CD1c-positive myeloid dendritic cell (primary cell): Measurements from ENCODE around the gene GRID1.

ENCODE experiments used
- DNase-seq: peaks from one replicate; pipeline ENCODE4 v3.0.0-alpha.2; 2016; ENCODE audit errors: extremely low spot score

GRID1 gene

DNA sequence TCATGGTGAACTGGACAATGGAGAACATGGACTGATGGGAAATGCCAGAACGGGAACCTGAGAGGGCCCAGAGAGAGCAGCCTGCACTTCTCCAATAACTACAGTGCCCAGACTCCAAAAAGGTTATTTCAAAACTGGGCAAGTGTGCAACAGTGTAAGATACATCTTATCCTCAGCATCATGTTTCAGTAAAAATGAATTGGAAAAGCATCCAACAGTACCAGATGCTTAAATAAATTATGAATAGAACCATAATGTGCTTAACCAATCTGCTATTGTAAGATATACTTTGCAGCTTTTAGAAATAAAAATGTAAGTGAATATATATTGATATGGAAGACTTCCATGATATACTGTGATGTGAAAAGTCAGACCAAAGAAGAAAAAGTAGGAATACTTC, 303.3 kb downstream of the GRID1 start:
- DNase-seq: no peak

DNA sequence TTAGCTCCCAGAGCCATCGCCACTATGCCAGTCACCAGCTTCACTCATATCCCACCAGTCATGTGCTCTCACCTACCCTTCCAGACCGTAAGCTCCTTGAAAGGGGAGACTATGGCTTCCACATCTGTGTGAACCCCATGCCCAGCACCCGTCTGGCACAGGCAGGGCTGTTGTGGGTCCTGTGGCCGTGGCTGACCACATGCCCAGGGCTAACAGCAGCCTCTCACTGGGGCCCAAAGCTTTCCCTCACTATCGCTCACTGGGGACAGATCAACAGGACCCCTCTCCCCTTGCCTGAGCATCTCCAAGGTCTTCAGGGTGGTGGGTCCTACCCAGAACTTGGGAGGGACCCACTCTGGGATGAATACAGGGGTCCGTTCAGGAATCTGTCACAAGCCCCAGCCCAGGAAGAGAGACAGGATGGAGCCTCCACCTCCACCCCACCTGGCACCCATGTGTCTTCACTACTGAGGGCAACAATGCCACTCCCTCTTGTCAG, 303.9 kb downstream of the GRID1 start:
- DNase-seq: no peak

DNA sequence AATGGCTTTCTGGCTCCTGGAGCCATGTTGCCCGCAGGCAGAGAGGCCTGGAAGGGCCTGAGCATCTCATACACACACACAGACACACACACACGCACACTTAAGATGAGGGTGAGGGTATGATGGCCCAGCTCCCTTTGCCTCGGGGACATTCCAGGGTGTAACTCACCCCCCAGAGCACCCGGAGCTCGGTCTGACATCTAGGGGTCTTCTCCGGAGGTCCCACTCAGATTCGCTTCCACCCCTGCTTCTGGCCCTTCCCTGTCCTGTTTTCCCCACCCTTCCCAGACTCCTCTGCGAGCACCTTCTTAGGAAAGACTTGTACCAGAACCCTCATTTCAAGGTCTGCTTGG, 304.4 kb downstream of the GRID1 start:
- no peak for DNase-seq

DNA sequence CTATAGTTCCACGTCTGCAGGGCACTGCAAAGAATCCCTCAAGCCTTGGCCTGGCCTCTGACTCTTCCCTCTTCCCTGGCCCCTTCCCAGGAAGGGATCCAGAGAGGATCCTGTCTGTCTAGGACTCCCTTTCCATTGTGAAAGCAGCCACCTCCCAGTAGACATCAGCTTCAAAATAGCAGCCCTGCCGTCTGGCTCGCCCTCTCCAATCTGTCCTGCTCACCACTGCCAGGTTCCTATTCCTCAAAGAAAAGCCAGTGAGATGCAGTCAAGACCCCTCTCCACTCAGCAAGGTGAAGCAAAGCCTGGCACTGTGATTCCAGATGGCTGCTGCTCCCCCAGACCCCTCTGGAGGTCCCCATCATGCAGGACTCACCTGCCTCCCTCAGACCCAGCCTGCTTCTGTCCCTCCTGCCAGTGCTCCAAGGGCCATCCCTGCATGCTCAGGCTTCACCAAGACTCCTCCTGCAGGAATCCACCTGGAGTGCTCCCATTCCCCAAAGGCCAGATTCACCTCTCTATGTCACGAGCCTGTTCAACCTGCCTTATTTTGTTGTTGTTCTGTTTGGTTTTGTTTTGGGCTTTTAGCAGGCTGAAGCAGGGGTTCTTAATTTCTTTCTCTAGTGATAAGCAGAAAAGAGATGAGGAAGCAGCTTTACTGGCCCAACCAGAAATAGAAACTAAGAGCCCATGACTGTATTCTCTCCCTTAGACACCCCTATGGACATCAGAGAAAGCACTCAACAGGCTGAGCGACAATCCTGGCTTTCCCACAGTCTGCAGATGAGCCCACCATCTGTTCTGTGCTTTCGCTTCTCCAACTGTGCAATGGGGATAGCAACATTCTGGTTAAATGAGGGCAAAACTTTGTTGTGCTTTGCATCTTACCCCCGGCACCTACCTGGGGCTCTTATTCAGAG, 305.1 kb downstream of the GRID1 start:
- DNase-seq: no peak

DNA sequence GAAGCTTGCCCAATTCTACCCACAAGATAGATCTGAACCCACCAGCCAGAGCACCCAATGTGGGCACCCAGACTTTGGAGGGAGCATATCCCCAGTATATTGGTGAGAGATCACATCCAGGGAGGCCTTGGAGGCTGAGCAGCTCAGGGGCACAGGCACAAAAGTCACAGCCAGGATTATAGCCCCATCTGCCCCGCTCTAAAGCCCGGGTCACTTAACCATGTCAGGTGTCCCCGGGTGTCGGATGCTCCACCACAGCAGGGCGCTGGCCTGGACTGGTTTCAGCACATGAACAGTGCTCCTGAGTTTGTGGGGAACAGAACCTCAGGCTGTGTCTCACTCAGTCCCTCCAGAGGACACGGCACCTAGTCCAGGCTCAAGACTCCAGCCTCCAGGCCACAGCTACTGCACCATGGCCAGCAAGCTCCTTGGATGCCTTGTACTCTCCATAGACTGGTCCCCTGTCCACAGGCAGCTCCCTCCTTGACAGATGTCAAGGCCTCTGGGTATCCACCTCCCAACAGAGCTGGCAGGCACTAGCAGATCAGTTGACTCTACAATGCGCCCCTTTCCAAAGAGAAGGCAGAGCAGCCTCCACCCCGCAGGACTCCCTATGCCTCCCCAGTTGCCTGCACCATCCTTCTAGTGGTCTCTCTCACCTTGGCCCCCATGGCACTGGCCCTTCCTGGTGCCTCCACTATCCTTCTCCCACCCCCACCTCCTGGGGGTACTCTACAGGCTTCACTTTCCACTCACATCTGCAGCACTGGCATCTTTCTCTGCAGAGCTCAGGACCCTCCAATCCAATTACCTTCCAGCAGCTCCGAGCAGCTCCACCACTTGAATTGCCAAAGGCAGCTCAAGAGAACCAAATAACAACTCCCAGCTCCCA, 306.0 kb downstream of the GRID1 start:
- no peak for DNase-seq

DNA sequence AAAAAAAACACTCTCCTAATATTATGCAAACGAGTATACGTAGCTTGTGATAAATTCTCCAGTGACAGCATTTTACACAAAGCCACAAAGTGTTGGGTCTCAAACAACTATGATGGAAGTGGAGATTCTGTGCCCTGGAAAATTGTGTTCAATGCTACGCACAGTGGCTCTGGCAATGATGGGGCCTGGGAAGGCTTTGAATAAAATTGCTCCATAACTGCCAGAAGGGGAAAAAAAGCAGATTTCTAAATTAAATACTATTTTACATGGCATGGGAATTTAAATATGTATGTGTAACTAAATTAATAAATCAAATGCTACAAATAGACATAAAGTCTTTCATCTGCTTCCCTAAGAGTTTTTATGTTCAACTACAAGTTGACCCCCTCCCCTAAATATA, 306.7 kb downstream of the GRID1 start:
- no peak for DNase-seq

DNA sequence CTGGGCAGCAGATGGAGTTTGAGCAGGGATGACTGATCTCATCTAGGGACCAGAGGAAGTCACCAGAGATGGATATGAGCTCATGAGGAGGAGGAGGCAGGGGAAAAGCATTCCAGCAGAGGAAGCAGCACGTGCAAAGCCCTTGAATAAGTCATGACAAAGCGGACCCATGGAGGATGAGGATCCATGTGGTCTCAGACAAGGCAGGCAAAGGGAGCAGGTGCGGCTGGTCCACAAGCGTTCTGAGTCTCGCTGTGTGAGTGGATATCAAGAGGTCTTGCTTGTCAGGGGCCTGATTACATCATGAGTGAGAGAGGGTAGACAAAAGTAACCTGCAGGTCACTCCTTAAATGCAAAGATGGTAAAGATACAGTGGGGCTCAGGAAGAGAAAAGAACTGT, 307.6 kb downstream of the GRID1 start:
- DNase-seq: no peak

DNA sequence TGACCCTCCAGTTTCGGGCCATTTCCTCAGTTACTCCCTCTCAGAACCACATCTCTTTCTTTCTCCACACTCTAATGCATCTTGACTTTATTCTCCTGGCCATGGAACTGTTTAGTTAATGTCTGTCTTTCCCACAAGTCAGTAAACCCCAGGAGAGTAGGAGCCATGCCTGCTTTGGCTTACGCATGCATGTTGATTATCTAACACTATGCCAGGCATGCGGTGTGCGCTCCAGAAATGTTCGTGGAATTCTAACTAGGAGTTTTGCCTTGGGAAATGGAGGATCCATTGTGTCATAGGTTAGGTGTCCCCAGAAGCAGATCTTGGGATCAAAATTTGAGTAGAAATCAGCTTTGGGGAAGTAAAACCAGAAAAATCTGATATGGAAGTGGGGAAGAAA, 308.9 kb downstream of the GRID1 start:
- no peak for DNase-seq

DNA sequence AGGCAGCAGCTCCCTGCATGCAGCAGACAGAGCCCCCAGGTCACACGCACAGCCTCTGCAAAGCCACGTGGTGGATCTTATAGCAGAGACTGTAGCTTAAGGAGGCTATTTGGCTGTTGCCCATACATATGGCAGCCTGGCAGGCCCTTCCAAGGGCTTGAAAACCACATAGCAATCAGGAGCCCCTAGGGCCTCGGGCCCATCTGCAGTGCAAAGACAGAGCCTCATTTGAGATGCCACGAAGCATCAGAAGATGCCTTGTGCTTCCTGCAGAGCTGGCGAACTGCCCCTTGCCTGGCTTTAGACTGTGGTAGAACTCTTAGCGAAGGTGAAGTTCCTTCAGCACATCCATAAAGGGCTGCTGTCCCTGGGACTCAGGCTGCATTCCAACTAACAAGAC, 309.9 kb downstream of the GRID1 start:
- no peak for DNase-seq

DNA sequence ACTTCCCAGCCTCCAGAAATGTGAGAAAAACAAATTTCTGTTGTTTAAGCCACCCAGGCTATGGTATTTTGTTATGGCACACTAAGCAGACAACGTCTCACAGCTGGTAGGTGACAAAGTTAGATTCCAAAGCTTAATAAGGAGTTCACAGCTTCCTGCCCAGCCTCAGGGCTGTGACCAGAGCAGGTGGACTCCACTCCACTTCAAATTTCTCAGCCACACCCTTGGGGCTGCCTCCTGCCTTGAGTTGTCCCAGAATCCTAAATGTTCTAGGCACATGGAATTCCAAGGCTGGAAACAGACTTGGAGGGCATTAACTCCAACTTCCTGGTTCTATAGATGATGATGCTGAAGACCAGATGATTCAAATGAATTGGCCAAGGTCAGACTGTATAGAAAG, 310.7 kb downstream of the GRID1 start:
- DNase-seq: no peak

DNA sequence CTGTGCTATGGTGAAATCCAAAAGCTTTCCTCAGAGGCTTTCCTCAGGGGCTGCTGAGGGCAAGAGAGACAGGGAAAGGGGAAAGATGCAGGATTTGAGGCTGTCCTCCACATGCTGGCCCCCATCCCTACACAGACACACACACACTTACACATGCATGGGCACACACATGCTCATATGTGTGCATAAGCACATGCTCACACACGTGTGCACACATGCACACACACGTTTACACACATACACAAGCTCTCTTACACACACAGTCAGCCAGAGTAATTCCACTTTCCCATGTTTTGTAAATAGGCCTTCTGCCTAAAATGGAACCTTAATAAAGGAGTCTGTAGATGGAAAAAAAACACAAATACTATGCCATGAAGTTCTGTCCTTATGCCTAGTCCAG, 312.9 kb downstream of the GRID1 start:
- no peak for DNase-seq

DNA sequence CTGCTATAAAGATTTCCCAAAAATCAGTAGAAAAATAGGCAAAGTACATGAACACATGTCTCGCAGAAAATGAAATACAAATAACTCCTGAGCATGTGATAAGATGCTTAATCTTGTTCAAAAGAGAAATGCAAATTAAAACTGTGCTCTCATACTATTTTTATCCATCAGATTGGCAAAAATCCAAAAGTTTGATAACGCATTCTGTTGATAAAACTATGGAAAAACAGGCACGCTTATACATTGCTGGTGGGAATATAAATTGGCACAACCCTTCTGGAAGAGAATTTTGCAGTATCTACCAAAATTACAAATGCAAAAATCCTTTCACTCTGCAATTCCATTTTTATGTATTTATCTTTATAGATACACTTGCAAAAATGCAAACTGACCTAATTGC, 315.0 kb downstream of the GRID1 start:
- DNase-seq: no peak

DNA sequence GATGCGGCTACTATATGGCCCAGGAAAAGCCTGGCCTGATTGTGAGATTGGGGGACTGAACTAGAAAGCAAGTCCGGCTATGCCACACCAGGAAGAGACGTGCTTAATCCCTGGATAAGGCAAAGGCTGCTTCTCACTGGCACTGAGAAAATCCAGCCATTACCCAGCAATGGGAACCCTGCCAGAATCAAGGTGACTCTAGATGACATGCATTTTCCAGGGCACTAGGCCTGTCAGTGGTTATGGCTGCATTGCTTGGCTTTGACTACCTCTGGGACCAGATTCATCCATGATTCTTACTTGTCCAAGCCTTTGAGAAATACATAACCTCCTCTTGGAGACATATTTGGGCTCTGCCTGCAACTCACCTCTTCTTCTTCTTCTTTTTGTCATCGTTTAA, 317.2 kb downstream of the GRID1 start:
- DNase-seq: no peak

DNA sequence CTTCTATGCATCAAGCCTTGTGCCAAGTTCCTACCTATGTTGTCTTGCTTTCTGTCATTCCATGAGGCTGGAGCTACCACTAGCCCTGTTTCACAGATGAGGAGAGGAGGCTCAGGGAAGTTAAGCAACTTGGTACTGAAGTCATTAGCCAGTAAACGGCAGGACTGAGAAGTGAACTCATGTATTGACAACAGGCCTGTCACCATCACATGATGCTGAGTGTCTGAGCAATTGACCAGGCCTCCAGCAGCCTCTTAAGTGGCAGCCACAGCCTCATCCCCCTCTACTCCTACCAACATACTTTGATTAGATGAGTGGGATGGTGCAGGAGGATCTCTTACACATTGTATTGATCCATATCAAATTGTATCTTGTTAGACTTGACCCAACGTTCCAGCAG, 317.6 kb downstream of the GRID1 start:
- no peak for DNase-seq

DNA sequence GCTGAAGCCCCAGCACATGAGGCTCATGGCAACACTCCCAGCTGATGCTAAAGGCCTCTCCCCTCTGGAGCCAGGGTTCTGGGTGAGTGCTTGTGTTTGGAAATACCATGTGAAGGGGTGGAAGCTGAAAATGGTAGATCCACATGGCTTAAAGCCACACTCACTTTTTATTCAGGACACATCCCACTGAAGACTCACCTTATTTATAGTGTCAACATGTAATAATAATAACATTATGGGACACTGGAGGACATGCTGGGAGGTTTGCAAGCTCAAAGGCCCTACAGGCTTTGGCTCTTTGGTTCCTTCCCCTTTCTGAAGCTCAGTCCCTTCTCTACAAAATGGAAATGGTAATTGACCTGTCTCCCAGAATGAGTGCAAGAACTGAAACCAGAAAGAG, 318.0 kb downstream of the GRID1 start:
- no peak for DNase-seq

DNA sequence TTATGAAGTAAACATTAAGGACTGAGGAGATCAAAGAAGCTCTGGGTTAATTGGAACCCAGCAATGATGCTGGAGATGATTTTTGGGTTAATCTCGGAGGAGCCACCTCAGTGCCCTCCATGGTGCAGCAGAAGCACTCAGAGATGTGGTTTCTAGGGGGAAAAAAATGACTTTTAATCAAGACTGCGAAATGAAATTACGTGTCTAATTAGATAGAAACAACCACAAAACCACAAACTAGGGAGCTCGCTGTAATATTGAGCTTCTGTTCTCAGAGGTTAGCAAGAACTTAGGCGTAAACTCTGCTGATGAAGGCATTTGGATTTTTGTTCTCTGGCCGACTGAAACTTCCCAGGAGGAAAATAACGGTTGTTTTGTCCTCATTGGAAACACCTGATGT, 319.0 kb downstream of the GRID1 start:
- peak; percentile 13 for DNase-seq

DNA sequence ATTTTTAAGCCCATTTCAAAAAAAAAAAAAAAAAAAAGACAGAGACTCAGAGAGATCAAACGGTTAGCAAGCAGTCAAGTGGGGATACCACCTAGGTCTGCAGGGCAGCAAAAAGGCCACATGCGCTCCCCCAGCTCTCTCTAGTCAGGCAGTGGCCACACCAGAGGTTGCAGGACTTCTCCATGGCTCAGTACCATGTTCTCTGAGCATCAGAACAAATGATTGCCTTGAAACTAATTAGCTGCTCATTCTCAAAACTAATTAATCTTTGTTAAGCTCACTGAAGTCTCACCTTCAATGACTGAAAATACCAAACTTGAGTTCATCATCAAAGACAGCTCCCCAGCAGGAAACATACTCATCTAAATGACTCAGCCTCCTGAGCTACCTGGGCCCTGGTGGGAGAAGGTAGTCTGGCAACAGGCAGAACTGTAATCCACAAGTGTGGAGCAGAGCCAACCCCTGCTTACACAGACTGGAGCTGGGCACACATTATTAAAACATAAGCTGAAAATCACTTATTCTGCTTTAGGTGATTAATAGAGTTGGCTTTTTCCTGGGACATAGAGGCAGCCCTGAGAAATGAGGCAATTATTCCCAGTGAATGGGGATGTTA, 319.6 kb downstream of the GRID1 start:
- no peak for DNase-seq

DNA sequence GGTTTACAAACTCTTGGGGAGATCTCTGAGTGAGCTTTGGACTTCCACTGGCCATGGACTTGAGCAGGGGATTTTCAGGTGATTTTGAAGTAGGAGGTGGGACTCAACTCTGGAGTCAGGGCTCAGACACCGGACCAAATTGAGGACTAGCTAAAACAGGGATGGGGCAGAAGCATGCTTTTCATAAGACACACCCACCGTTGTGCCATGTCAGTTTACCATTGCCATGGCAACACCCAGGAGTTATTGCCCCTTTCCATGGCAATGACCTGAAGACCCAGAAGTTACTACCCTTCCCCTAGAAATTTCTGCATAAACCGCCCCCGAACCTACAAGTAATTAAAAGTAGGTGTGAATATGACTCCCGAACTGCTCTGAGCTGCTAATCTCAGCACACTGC, 320.7 kb downstream of the GRID1 start:
- DNase-seq: no peak

DNA sequence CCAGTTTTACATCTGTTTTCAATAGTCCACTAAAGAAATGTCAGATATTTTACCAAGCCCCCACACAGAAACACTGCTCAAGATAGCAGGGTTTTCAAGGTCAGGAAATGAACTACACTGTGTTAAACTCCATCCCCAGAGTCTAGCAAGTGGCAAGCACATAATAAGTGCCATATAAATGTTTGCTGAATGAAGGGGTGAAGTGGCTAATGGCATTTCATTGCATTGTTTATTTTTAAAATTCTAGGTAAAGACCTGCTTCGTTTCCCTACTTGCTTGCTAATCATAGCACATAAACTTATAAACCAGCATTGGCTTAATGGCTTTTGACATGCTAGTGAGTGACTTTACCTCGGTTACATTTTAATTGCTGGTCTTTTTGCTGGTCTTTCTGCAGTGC, 322.6 kb downstream of the GRID1 start:
- no peak for DNase-seq

DNA sequence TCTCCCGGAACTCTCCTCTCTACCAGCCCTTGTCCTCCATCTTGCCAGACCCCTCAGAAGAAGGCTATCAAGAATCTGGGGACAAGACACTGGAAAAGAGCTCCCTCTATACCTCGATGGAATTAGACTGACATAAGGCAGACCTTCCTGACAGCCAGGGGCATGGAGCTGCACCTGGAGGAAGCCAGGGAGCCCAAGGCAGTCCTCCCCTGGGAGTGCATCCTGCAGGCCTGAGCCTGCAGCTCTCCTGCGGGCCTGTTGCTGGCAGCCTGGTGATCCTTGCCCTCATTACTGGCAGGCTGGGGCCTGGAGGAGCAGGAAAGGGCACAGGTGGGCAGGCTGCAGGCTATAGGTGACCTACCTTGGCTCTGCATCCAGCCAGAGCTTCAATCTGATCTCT, 323.4 kb downstream of the GRID1 start:
- DNase-seq: no peak

DNA sequence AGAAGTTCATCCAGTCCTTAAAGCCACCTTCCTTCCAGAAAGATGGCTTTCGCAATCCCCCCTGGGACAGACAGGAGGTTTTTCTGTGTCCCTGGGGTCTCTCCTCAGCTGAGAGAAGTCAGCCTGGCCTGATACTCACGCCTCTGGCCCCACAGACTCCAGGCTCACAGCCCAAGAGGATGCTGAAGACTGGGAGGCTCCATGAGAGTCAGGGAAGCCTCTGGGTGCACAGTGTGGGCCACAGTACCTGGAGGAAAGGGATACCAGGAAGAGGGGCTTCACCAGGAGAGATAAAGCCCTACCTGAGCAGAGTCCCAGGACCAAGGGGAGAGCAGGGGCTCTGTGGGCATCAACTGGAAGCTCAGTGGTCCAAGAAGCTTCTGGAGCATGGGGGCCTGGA, 324.4 kb downstream of the GRID1 start:
- DNase-seq: no peak

DNA sequence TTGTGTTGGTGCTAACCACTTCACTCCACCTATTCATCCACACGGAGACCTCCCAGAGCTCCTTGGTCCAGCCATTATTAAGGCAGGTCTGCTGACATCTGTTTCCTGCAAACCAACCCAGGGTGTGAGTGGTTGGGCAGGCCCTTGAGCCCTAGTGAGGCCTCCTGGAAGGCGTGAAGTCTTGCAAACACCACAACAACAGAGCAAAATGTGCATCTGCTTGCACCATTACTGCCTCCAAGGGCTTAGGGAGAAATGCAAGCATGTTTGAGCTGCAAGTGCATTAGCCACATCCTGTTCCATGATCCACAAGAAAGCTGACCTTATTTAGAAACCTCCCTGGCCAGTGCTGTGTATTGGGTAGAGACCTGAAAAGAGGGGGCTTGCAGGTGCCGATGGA, 325.5 kb downstream of the GRID1 start:
- no peak for DNase-seq
